ENCODE measurements around the gene PKHD1.
A peak's percentile ranks its signal among the peaks of the same experiment; 100 is the strongest.

GRCh38 chr6:51959744-51960383 is 127.5 kb downstream of the PKHD1 start:
- TF ChIP-seq POLR2A (IDR thresholded peaks at IDR 0.05), result no peak
- peak; percentile 32 to 67 (median 56) for TF ChIP-seq CTCF (IDR thresholded peaks at IDR 0.05)

All from adrenal gland (tissue), 5 donors.